SJCRH30 (cell line): ENCODE data around the gene CACNA1D. TPM values are rescaled to one million over a fixed set of nuclear protein-coding genes. Genes with fewer than 3 reads are reported as not detected.
"Not testable (repeated sequence)": the region's sequence is repeated elsewhere in the genome, so short reads cannot be mapped to it uniquely, and the experiment has no call there.

Experiments
- DNase-seq, 2 experiments: peaks; one replicate each; pipeline ENCODE4 v3.0.0-alpha.2; 2015 to 2020
- H3K27ac ChIP-seq: fragments of 250-450 bp; sonication (Bioruptor Pico); 2 replicates; pipeline ENCODE4 v1.5.1; 2020; ENCODE audit warnings: mild to moderate bottlenecking, moderate library complexity
- H3K27me3 ChIP-seq: fragments of 250-450 bp; sonication (Bioruptor Pico); 2 replicates; pipeline ENCODE4 v1.5.1; 2020; ENCODE audit warnings: mild to moderate bottlenecking, moderate library complexity
- H3K36me3 ChIP-seq: fragments of 250-450 bp; sonication (Bioruptor Pico); 2 replicates; pipeline ENCODE4 v1.5.1; 2020; ENCODE audit warnings: mild to moderate bottlenecking, moderate library complexity
- H3K4me1 ChIP-seq: fragments of 250-450 bp; sonication (Bioruptor Pico); 2 replicates; pipeline ENCODE4 v1.5.1; 2020; ENCODE audit warnings: mild to moderate bottlenecking, moderate library complexity
- H3K4me3 ChIP-seq: fragments of 250-450 bp; sonication (Bioruptor Pico); 2 replicates; pipeline ENCODE4 v1.5.1; 2020; ENCODE audit warnings: mild to moderate bottlenecking, moderate library complexity
- H3K9me3 ChIP-seq: fragments of 250-450 bp; sonication (Bioruptor Pico); replicated peaks from 2 replicates; pipeline ENCODE4 v1.5.1; 2020; ENCODE audit warnings: mild to moderate bottlenecking, moderate library complexity
- total RNA-seq: library from RNA; depleted of rRNA; stranded (reverse); fragments of >200 nt; shearing (Covaris generic); gene quantifications from 2 replicates; pipeline ENCODE4 v1.2.3, GENCODE V29; 2014; rRNA removed

Gene CACNA1D
- total RNA-seq: not detected in 2 replicates

- Histone ChIP-seq H3K27me3 (no peaks in the 10 kb centered on the region), H3K27ac (no peak within 1 kb of the TSS)
Observed at GRCh38 chr3:53493963-53494791, at the start of gene CACNA1D. Gene CACNA1D, plus strand, starts transcription at chr3:53494611. Its CDS starts 556 bp downstream, at chr3:53495167.

GRCh38 chr3:53457068-53457467, 37.3 kb upstream of the CACNA1D start:
- H3K27me3 ChIP-seq: no peaks in the 10 kb centered on the region
- H3K9me3 ChIP-seq: no peaks in the 10 kb centered on the region
- no peak overlapping the region for H3K4me3 ChIP-seq
- H3K36me3 ChIP-seq: no peaks in the 10 kb centered on the region
- no peak overlapping the region for H3K27ac ChIP-seq
- no peaks in the 10 kb centered on the region for H3K4me1 ChIP-seq
- no peak for DNase-seq

More at GRCh38 chr3:53493963-53494791, at the start of gene CACNA1D:
- no peaks in the 10 kb centered on the region for H3K4me1 ChIP-seq
- no peaks in the 10 kb centered on the region for H3K36me3 ChIP-seq
- H3K9me3 ChIP-seq: no peaks in the 10 kb centered on the region
- DNase-seq: no peak
- H3K4me3 ChIP-seq: no peak within 1 kb of the TSS

- no peak overlapping the region for H3K27ac ChIP-seq
- no peaks in the 10 kb centered on the region for H3K27me3 ChIP-seq
- DNase-seq: no peak
- H3K4me3 ChIP-seq: no peak overlapping the region
- no peaks in the 10 kb centered on the region for H3K36me3 ChIP-seq
- no peaks in the 10 kb centered on the region for H3K9me3 ChIP-seq
- H3K4me1 ChIP-seq: no peaks in the 10 kb centered on the region
Observed at GRCh38 chr3:53460326-53460725, 34.1 kb upstream of the CACNA1D start.

GRCh38 chr3:53464424-53464823, 30.0 kb upstream of the CACNA1D start:
- H3K27ac ChIP-seq: no peak overlapping the region
- H3K27me3 ChIP-seq: no peaks in the 10 kb centered on the region
- H3K4me1 ChIP-seq: no peaks in the 10 kb centered on the region
- H3K9me3 ChIP-seq: no peaks in the 10 kb centered on the region
- no peak for DNase-seq
- no peaks in the 10 kb centered on the region for H3K36me3 ChIP-seq
- no peak overlapping the region for H3K4me3 ChIP-seq

DNA sequence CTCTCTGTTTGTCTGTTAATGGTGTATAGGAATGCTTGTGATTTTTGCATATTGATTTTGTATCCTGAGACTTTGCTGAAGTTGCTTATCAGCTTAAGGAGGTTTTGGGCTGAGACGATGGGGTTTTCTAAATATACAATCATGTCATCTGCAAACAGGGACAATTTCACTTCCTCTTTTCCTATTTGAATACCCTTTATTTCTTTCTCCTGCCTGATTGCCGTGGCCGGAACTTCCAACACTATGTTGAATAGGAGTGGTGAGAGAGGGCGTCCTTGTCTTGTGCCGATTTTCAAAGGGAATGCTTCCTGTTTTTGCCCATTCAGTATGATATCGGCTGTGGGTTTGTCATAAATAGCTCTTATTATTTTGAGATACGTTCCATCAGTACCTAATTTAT, 24.7 kb upstream of the CACNA1D start:
- not testable (repeated sequence) for H3K36me3 ChIP-seq, H3K9me3 ChIP-seq, H3K27me3 ChIP-seq, H3K4me1 ChIP-seq, DNase-seq, H3K4me3 ChIP-seq, H3K27ac ChIP-seq

DNA sequence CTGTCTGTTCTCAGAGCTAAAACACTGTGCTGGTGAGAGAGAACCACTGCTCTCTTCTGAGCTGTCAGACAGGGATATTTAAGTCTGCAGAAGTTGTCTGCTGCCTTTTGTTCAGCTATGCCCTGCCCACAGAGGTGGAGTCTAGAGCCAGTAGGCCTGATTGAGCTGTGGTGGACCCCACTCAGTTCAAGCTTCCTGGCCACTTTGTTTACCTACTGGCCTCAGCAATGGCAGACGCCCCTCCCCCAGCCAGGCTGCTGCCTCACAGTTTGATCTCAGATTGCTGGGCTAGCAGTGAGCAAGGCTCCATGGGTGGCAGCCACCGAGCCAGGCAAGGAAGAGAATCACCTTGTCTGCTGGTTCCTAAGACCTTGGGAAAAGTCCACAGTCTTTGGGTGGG, 21.0 kb upstream of the CACNA1D start:
- H3K9me3 ChIP-seq: no peaks in the 10 kb centered on the region
- no peak for DNase-seq
- no peak overlapping the region for H3K27ac ChIP-seq
- no peaks in the 10 kb centered on the region for H3K36me3 ChIP-seq
- H3K4me3 ChIP-seq: no peak overlapping the region
- no peaks in the 10 kb centered on the region for H3K4me1 ChIP-seq
- H3K27me3 ChIP-seq: no peaks in the 10 kb centered on the region

- not testable (repeated sequence) for H3K9me3 ChIP-seq, DNase-seq, H3K27me3 ChIP-seq, H3K4me1 ChIP-seq, H3K4me3 ChIP-seq, H3K27ac ChIP-seq, H3K36me3 ChIP-seq
Observed at GRCh38 chr3:53476372-53476771, 18.0 kb upstream of the CACNA1D start.

DNA sequence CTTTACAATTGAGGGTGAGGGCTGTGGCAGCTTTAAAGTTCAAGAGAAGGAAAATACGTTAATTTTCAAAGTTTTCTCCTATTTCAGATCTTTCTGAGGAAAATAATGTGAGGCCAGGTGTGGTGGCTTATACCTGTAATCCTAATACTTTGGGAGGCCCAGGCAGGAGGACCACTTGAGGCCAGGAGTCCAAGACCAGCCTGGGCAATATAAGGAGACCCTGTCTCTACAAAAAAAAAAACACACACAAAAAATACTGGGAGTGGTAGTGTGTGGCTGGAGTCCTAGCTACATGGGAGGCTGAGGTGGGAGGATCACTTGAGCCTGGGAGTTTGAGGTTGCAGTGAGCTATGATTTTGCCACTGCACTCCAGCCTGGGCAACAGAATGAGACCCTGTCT, 16.7 kb upstream of the CACNA1D start:
- H3K27ac ChIP-seq, DNase-seq, H3K9me3 ChIP-seq, H3K4me3 ChIP-seq, H3K4me1 ChIP-seq, H3K36me3 ChIP-seq, H3K27me3 ChIP-seq: not testable (repeated sequence)

DNA sequence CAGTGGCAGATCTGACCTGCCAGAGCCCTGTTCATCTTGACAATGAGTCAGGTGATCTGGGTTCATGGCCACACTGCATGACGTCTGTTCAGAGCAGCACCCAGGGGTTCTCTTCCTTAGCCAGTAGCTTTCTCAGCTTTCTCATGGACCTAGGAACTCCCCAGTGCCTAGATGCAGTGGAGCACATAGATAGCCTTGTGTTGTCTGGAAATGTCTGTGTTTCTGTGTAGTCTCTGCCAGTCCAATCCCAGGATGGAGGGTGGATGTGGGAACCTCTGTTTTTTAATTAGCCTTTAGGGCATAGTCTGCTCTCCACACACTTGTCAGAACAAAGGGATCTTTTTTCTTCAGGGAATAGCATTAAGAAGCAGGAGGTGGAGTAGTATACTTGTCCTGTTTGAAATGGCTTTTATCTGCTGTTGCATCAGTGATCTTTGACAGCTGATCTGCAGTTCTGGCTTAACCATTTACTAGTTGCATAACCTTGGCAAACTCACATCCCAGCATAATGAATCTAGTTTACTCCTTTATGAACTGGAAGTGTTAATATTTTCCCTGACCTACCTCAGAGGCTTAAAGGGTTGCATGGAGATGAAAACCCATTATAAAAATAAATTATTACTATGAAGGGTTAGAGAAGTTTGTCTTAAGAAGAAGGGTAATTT, 16.1 kb upstream of the CACNA1D start:
- no peaks in the 10 kb centered on the region for H3K27me3 ChIP-seq
- H3K36me3 ChIP-seq: no peaks in the 10 kb centered on the region
- DNase-seq: peak in 1 of 2 experiments; percentile 17
- H3K27ac ChIP-seq: no peak overlapping the region
- no peak overlapping the region for H3K4me3 ChIP-seq
- no peaks in the 10 kb centered on the region for H3K4me1 ChIP-seq
- no peaks in the 10 kb centered on the region for H3K9me3 ChIP-seq

DNA sequence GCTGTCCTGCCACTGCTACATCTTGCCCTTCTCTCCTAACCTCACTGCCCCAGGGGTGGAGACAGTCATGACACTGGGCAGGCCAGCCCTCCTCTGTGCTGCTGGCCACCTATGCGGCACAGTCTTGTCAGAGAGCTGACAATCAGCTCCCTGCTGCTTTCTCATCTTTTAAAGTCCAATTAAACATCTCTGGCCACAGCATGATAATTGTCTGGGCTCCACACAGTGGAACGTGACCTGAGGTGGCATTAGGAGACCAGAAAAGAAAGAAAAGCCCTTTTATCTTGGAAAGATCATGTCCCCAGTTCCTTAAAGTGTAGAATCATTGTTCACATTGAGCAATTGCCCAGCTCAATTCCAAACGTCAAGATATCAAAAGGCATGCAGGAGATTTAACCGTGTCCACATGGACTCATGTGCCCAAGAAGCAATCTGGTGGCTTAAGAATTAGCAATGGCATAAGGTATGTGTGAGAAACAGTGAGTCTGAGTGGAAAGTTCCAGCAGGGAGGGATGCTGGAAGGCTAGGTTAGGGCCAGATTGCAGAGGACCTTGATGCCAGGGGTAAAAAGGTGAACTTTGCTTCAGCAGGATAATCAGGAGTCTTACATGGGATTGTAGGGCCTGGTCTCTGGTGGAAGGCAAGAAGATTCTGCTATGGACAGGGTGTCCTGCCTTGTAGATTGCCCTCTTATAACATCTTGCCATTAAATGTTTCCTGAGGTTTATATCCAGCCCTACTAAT, 15.3 kb upstream of the CACNA1D start:
- Histone ChIP-seq H3K36me3 (no peaks in the 10 kb centered on the region), H3K27ac (no peak overlapping the region), H3K4me3 (no peak overlapping the region), H3K9me3 (no peaks in the 10 kb centered on the region), H3K4me1 (no peaks in the 10 kb centered on the region), H3K27me3 (no peaks in the 10 kb centered on the region)
- DNase-seq: no peak

DNA sequence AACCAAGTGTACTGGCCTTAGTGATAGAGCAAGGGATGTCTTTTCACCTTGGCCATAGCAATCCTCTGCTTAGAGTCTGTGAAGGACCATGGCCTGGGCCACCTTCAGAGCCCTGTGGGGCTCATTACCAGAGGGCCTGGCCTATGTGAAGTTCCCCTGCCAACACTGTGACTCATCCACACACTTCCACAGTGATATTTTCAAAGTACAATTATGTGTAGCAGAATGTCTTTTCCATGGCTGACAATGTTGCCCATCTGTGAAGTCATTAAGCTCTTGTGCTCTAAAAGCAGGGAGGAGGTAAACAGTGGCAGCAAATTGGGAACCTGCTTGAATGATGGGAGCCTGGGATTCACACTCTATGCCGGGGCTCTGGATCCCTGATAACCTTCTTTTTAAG, 12.2 kb upstream of the CACNA1D start:
- Histone ChIP-seq H3K4me1 (no peaks in the 10 kb centered on the region), H3K9me3 (no peaks in the 10 kb centered on the region), H3K4me3 (no peak overlapping the region), H3K27ac (no peak overlapping the region), H3K36me3 (no peaks in the 10 kb centered on the region), H3K27me3 (no peaks in the 10 kb centered on the region)
- DNase-seq: no peak

DNA sequence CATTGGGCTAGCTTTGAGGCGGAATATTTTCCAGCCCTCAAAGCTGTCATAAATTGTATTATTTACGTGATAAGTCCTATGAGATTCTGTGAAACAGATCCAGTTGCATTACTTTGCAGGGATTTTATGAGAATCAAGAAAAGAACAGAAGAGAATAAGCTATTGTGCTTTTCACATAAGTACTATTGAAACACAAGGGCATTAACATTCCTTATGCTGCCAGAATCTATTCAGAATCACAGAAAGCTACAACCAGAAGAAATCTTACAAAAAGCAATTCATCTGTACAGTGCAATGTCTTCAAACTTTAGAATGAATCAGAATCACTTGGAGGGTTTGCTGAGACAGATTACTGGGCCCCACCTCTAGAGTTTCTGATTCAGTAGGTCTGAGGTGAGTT, 10.6 kb upstream of the CACNA1D start:
- Histone ChIP-seq H3K4me3 (no peak overlapping the region), H3K9me3 (no peaks in the 10 kb centered on the region), H3K36me3 (no peaks in the 10 kb centered on the region)

GRCh38 chr3:53484984-53485383, 9.4 kb upstream of the CACNA1D start:
- Histone ChIP-seq H3K27me3 (no peaks in the 10 kb centered on the region), H3K27ac (no peak overlapping the region), H3K4me3 (no peak overlapping the region), H3K9me3 (no peaks in the 10 kb centered on the region), H3K4me1 (no peaks in the 10 kb centered on the region), H3K36me3 (no peaks in the 10 kb centered on the region)
- no peak for DNase-seq

More for the DNA sequence above, 10.6 kb upstream of the CACNA1D start:
- DNase-seq: no peak
- Histone ChIP-seq H3K27ac (no peak overlapping the region), H3K27me3 (no peaks in the 10 kb centered on the region), H3K4me1 (no peaks in the 10 kb centered on the region)

DNA sequence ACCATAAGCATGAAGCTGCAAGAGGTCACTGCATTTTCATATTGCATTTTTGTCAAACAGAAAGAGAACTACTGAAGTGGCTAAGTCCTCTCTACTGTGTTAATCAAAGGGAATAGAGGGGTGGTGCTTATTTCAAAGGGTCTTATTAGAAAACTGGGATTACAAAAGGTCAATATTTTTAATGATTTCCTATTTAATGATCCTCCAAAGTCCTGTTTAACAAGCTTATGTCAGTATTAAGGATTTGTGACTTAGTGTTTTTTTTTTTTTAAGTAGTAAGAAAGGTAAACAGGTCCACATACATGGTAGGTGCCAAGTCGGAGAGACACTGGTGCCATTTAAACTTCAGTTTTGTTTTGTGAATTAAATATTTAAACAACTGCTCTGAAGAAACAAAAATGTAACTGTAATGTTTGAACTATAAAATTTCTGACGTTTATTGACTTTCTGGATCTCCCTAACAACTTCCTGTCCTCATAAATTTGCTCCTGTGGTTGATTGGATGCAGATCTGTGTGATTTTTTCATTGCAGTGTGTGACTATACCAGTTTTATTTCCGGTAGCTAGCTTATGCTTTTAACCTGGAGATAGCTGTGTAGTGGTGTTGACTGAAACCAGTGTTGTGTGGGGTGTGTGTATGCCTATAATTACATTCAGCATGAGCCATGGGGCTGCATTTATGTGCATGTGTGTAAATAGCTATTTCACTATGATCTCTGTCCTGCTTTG, 8.6 kb upstream of the CACNA1D start:
- DNase-seq: no peak

More for the DNA sequence above, 8.6 kb upstream of the CACNA1D start:
- Histone ChIP-seq H3K27me3 (no peaks in the 10 kb centered on the region), H3K4me1 (no peaks in the 10 kb centered on the region), H3K27ac (no peak overlapping the region), H3K9me3 (no peaks in the 10 kb centered on the region), H3K36me3 (no peaks in the 10 kb centered on the region), H3K4me3 (no peak overlapping the region)
